Liver (tissue), 9 donors: Measurements from ENCODE around the gene CACNA1D. TPM values are rescaled to one million over a fixed set of nuclear protein-coding genes. Genes with fewer than 3 reads are reported as not detected.

Source experiments
- DNase-seq: peaks from one replicate; pipeline ENCODE4 v3.0.0-alpha.2; 2017; ENCODE audit warnings: low spot score
- H3K27ac ChIP-seq, 2 donors: one replicate each; pipeline ENCODE4 v1.7.0; 2013; ENCODE audit warnings: inconsistent platforms in 2 of 2, low read length in 2 of 2, control low read depth in 1 of 2, low read depth in 1 of 2, mild to moderate bottlenecking in 1 of 2
- H3K27me3 ChIP-seq, 4 donors: one replicate each; pipeline versions ENCODE4 v1.6.1 to v1.7.0; 2013; ENCODE audit warnings: low read length in 3 of 4, inconsistent platforms in 1 of 4, mild to moderate bottlenecking in 1 of 4, moderate library complexity in 1 of 4; ENCODE audit not compliant: control insufficient read depth in 4 of 4, insufficient read depth in 4 of 4
- H3K36me3 ChIP-seq, 4 donors: one replicate each; pipeline versions ENCODE4 v1.6.1 to v1.7.0; 2013; ENCODE audit warnings: low read length in 3 of 4, mild to moderate bottlenecking in 3 of 4, low read depth in 1 of 4, moderate library complexity in 1 of 4; ENCODE audit not compliant: control insufficient read depth in 4 of 4, insufficient read depth in 3 of 4
- H3K4me1 ChIP-seq, 4 donors: one replicate each; pipeline versions ENCODE4 v1.6.1 to v1.7.0; 2013; ENCODE audit warnings: low read length in 3 of 4, mild to moderate bottlenecking in 3 of 4, moderate library complexity in 1 of 4; ENCODE audit not compliant: control insufficient read depth in 4 of 4, insufficient read depth in 4 of 4
- H3K4me3 ChIP-seq, 3 donors: one replicate each; pipeline versions ENCODE4 v1.6.1 to v1.7.0; 2013; ENCODE audit warnings: low read length in 3 of 3, control low read depth in 1 of 3, low read depth in 1 of 3, mild to moderate bottlenecking in 1 of 3
- H3K9ac ChIP-seq, 2 donors: one replicate each; pipeline ENCODE4 v1.7.0; 2013; ENCODE audit warnings: low read length in 2 of 2, mild to moderate bottlenecking in 2 of 2, moderate library complexity in 2 of 2, control low read depth in 1 of 2, low read depth in 1 of 2
- H3K9me3 ChIP-seq, 4 donors: one replicate each; pipeline versions ENCODE4 v1.6.1 to v1.7.0; 2013; ENCODE audit warnings: low read length in 3 of 4; ENCODE audit not compliant: control insufficient read depth in 4 of 4
- EGR1 ChIP-seq, 2 donors: IDR thresholded peaks; 2 replicates each; pipeline ENCODE4 v1.6.1; 2016 to 2018; ENCODE audit warnings: antibody characterized with exemption in 2 of 2, low read depth in 2 of 2
- FOXA1 ChIP-seq: IDR thresholded peaks from 2 replicates; pipeline ENCODE4 v1.6.1; 2016; ENCODE audit warnings: antibody characterized with exemption
- FOXA2 ChIP-seq: IDR thresholded peaks from 2 replicates; pipeline ENCODE4 v1.6.1; 2016; ENCODE audit warnings: antibody characterized with exemption
- GABPA ChIP-seq, 2 donors: IDR thresholded peaks in 1 of 2; conservative IDR thresholded peaks in 1 of 2; 2 replicates each; pipeline ENCODE4 v1.6.1; 2016; ENCODE audit warnings: antibody characterized with exemption in 2 of 2, mild to moderate bottlenecking in 1 of 2, moderate library complexity in 1 of 2
- HNF4G ChIP-seq: IDR thresholded peaks from 2 replicates; pipeline ENCODE4 v1.6.1; 2016; ENCODE audit warnings: antibody characterized with exemption
- JUND ChIP-seq, 2 donors: IDR thresholded peaks; 2 replicates each; pipeline ENCODE4 v1.6.1; 2016; ENCODE audit warnings: antibody characterized with exemption in 2 of 2
- NR2F2 ChIP-seq: IDR thresholded peaks from 2 replicates; pipeline ENCODE4 v1.6.1; 2016; ENCODE audit warnings: antibody characterized with exemption
- RAD21 ChIP-seq, 2 donors: IDR thresholded peaks; 2 replicates each; pipeline ENCODE4 v1.6.1; 2016; ENCODE audit warnings: antibody characterized with exemption in 2 of 2, mild to moderate bottlenecking in 2 of 2
- RXRA ChIP-seq, 2 donors: IDR thresholded peaks; 2 replicates each; pipeline ENCODE4 v1.6.1; 2017 to 2018; ENCODE audit warnings: antibody characterized with exemption in 2 of 2, mild to moderate bottlenecking in 1 of 2
- SP1 ChIP-seq: IDR thresholded peaks from 2 replicates; pipeline ENCODE4 v1.6.1; 2018; ENCODE audit warnings: antibody characterized with exemption, mild to moderate bottlenecking
- TAF1 ChIP-seq: conservative IDR thresholded peaks from 2 replicates; pipeline ENCODE4 v1.6.1; 2016; ENCODE audit warnings: antibody characterized with exemption, mild to moderate bottlenecking
- YY1 ChIP-seq: IDR thresholded peaks from 2 replicates; pipeline ENCODE4 v1.6.1; 2016; ENCODE audit warnings: antibody characterized with exemption, mild to moderate bottlenecking
- WGBS: extraction: QIAGEN DNeasy Blood & Tissue Kit; methylation state at CpG from one replicate; pipeline ENCODE4 v1.1.7; 2013; 5-methylcytosine and 5-hydroxymethylcytosine counted together
- polyA plus RNA-seq, 2 donors: library from polyadenylated mRNA; stranded (reverse) in 1 of 2; unstranded in 1 of 2; fragments of 200-250 nt in 1 of 2; fragments of >200 nt in 1 of 2; fragmentation: Nextera tagmentation in 1 of 2; extraction: Ambion mirVana in 1 of 2; gene quantifications; one replicate each; pipeline versions ENCODE4 v1.2.1 to v1.2.3, GENCODE V29; 2013 to 2015
- total RNA-seq, 2 donors: library from RNA; depleted of rRNA; stranded (reverse); fragments of >200 nt; gene quantifications; one replicate each; pipeline ENCODE4 v1.2.3, GENCODE V29; 2014
- TF ChIP-seq, protein P1 (sequence below): IDR thresholded peaks from 2 replicates; pipeline ENCODE4 v1.6.1; 2016; ENCODE audit warnings: antibody characterized with exemption
- TF ChIP-seq, protein P2 (sequence below): IDR thresholded peaks from 2 replicates; pipeline ENCODE4 v1.6.1; 2016; ENCODE audit warnings: antibody characterized with exemption, mild to moderate bottlenecking
- TF ChIP-seq, protein P3 (sequence below): IDR thresholded peaks from 2 replicates; pipeline ENCODE4 v1.6.1; 2016; ENCODE audit warnings: antibody characterized with exemption
- TF ChIP-seq, protein P4 (sequence below): fragments of 150-350 bp; IDR thresholded peaks from 2 replicates; pipeline ENCODE4 v1.5.1; 2017; ENCODE audit warnings: improper control_type of control experiment, low read depth, low read length; ENCODE audit not compliant: missing input control
- donor health status: healthy.
- donor health status: healthy.
- donor health status: healthy.
- donor health status: healthy.
- donor health status: healthy.

Gene CACNA1D
- total and polyA plus RNA-seq, 4 donors, result 1.8 to 18.9 (median 3.4) TPM

DNA sequence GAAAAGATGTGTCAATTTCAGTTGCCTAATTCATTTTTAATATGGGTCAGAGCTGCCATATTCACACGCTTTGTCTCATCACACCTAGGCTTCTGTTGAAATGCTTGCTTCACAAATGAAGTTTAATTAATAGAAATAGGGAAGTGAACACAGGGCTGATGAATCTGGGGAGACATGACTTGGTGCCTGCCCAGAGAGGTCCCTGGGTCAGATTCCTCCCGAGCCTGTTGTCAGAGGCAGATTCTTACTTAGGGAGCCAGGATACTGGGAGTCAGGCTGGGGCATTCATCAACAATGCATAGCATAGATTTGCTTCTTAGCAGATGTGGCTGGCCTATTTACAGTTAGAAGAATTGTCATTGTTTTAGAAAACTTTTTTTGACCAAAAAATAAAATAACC, 90.6 kb downstream of the CACNA1D start:
- 62% methylated on average over 2 of the region's 2 CpGs for WGBS
- no peaks in the 10 kb centered on the region for H3K27me3 ChIP-seq
- H3K27ac ChIP-seq, result no peak overlapping the region
- TF ChIP-seq EGR1 (IDR thresholded peaks at IDR 0.05; ENCODE audit: low read depth in 2 of 2) (no peak), YY1 (no peak)
- no peak overlapping the region for H3K4me3 ChIP-seq
- no peaks in the 10 kb centered on the region for H3K4me1 ChIP-seq
- no peaks in the 10 kb centered on the region for H3K9me3 ChIP-seq
- no peaks in the 10 kb centered on the region for H3K36me3 ChIP-seq
- H3K9ac ChIP-seq, result no peak overlapping the region
- no peak for DNase-seq

DNA sequence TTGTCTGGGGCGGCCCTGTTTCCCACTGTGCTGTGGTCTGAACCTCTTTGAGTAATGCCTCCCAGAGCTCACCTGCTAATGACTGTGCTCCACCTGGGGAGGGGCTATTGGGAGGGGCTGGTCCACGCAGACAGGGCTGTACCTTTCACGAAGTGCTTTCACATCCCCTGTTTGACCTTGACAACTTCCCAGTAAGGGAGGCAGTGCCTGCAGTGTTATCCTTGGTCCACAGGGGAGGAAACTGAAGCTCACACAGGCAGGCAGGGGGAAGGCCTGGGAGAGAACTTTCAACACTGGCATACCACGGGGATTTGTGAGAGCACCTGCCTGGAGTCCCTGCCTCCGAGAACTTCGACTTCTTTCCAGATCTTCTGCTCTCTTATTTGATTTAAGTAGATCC, 91.2 kb downstream of the CACNA1D start:
- no peaks in the 10 kb centered on the region for H3K9me3 ChIP-seq
- H3K27ac ChIP-seq, result no peak overlapping the region
- H3K4me1 ChIP-seq, result no peaks in the 10 kb centered on the region
- no peak overlapping the region for H3K4me3 ChIP-seq
- WGBS, result 87% methylated on average over 6 of the region's 6 CpGs
- no peak for DNase-seq
- H3K9ac ChIP-seq, result no peak overlapping the region
- no peaks in the 10 kb centered on the region for H3K36me3 ChIP-seq
- TF ChIP-seq FOXA2 (no peak), YY1 (no peak), HNF4G (no peak), NR2F2 (no peak), RXRA (IDR thresholded peaks at IDR 0.05) (no peak), RAD21 (IDR thresholded peaks at IDR 0.05) (no peak), TAF1 (no peak), SP1 (no peak), FOXA1 (no peak), GABPA (IDR thresholded peaks at IDR 0.05 in 1 of 2, conservative IDR thresholded peaks at IDR 0.05 in 1 of 2) (no peak), JUND (IDR thresholded peaks at IDR 0.05) (no peak)
- TF ChIP-seq, protein P1, sequence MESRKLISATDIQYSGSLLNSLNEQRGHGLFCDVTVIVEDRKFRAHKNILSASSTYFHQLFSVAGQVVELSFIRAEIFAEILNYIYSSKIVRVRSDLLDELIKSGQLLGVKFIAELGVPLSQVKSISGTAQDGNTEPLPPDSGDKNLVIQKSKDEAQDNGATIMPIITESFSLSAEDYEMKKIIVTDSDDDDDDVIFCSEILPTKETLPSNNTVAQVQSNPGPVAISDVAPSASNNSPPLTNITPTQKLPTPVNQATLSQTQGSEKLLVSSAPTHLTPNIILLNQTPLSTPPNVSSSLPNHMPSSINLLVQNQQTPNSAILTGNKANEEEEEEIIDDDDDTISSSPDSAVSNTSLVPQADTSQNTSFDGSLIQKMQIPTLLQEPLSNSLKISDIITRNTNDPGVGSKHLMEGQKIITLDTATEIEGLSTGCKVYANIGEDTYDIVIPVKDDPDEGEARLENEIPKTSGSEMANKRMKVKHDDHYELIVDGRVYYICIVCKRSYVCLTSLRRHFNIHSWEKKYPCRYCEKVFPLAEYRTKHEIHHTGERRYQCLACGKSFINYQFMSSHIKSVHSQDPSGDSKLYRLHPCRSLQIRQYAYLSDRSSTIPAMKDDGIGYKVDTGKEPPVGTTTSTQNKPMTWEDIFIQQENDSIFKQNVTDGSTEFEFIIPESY, result no peak
- TF ChIP-seq, protein P2, sequence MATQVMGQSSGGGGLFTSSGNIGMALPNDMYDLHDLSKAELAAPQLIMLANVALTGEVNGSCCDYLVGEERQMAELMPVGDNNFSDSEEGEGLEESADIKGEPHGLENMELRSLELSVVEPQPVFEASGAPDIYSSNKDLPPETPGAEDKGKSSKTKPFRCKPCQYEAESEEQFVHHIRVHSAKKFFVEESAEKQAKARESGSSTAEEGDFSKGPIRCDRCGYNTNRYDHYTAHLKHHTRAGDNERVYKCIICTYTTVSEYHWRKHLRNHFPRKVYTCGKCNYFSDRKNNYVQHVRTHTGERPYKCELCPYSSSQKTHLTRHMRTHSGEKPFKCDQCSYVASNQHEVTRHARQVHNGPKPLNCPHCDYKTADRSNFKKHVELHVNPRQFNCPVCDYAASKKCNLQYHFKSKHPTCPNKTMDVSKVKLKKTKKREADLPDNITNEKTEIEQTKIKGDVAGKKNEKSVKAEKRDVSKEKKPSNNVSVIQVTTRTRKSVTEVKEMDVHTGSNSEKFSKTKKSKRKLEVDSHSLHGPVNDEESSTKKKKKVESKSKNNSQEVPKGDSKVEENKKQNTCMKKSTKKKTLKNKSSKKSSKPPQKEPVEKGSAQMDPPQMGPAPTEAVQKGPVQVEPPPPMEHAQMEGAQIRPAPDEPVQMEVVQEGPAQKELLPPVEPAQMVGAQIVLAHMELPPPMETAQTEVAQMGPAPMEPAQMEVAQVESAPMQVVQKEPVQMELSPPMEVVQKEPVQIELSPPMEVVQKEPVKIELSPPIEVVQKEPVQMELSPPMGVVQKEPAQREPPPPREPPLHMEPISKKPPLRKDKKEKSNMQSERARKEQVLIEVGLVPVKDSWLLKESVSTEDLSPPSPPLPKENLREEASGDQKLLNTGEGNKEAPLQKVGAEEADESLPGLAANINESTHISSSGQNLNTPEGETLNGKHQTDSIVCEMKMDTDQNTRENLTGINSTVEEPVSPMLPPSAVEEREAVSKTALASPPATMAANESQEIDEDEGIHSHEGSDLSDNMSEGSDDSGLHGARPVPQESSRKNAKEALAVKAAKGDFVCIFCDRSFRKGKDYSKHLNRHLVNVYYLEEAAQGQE, result no peak
- no peaks in the 10 kb centered on the region for H3K27me3 ChIP-seq

DNA sequence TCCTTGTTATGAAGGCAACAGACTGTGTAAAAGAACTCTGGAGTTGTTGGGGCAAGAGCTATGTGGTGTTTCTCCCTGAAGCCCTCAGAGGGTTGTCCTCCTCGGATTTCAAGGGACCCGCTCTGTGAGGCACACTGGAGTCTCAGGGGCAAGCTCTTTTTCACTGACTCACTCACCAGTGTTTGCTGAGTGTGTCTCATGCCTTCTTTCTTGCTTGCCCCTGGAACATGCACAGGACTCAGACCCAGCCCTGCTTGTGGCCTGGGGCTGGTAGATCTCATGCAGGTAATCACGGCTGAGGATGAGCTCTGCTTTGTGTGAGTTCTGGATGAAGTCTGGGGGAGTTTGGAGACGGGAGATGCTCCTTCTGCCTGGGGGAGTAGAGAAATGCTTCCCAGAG, 93.7 kb downstream of the CACNA1D start:
- no peak overlapping the region for H3K4me3 ChIP-seq
- no peaks in the 10 kb centered on the region for H3K4me1 ChIP-seq
- DNase-seq, result no peak
- TF ChIP-seq EGR1 (IDR thresholded peaks at IDR 0.05; ENCODE audit: low read depth in 2 of 2) (no peak), FOXA1 (no peak), HNF4G (no peak), TAF1 (no peak), RAD21 (IDR thresholded peaks at IDR 0.05) (no peak), GABPA (IDR thresholded peaks at IDR 0.05 in 1 of 2, conservative IDR thresholded peaks at IDR 0.05 in 1 of 2) (no peak)
- TF ChIP-seq, protein P3, sequence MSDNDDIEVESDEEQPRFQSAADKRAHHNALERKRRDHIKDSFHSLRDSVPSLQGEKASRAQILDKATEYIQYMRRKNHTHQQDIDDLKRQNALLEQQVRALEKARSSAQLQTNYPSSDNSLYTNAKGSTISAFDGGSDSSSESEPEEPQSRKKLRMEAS, result no peak
- TF ChIP-seq, protein P4, sequence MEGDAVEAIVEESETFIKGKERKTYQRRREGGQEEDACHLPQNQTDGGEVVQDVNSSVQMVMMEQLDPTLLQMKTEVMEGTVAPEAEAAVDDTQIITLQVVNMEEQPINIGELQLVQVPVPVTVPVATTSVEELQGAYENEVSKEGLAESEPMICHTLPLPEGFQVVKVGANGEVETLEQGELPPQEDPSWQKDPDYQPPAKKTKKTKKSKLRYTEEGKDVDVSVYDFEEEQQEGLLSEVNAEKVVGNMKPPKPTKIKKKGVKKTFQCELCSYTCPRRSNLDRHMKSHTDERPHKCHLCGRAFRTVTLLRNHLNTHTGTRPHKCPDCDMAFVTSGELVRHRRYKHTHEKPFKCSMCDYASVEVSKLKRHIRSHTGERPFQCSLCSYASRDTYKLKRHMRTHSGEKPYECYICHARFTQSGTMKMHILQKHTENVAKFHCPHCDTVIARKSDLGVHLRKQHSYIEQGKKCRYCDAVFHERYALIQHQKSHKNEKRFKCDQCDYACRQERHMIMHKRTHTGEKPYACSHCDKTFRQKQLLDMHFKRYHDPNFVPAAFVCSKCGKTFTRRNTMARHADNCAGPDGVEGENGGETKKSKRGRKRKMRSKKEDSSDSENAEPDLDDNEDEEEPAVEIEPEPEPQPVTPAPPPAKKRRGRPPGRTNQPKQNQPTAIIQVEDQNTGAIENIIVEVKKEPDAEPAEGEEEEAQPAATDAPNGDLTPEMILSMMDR, result no peak
- H3K36me3 ChIP-seq, result no peaks in the 10 kb centered on the region
- no peak overlapping the region for H3K27ac ChIP-seq
- no peaks in the 10 kb centered on the region for H3K9me3 ChIP-seq
- no peak overlapping the region for H3K9ac ChIP-seq
- WGBS, result 87% methylated on average over 4 of the region's 4 CpGs
- H3K27me3 ChIP-seq, result no peaks in the 10 kb centered on the region
